SIG-M5 (cell line): ENCODE results near the gene TFPI2.
"Not testable (repeated sequence)": the region's sequence is repeated elsewhere in the genome, so short reads cannot be mapped to it uniquely, and the experiment has no call there.

ENCODE experiments used
- DNase-seq: peaks from one replicate; lab custom pipeline; 2025; lab: John Stamatoyannopoulos, UW

The TFPI2 gene

GRCh38 chr7:93890464-93891068, at the start of gene TFPI2:
TSS of gene TFPI2 (minus strand) at chr7:93890753. CDS start at chr7:93890678, 75 bp downstream.
- no peak for DNase-seq

- no peak for DNase-seq
Measured at GRCh38 chr7:93938293-93938692, 47.7 kb upstream of the TFPI2 start.

- no peak for DNase-seq
Measured at GRCh38 chr7:93937818-93938217, 47.3 kb upstream of the TFPI2 start.

GRCh38 chr7:93935102-93935501, 44.5 kb upstream of the TFPI2 start:
- DNase-seq, result no peak

GRCh38 chr7:93933156-93933555, 42.6 kb upstream of the TFPI2 start:
- DNase-seq, result no peak

GRCh38 chr7:93931655-93932054, 41.1 kb upstream of the TFPI2 start:
- no peak for DNase-seq

GRCh38 chr7:93927585-93927984, 37.0 kb upstream of the TFPI2 start:
- no peak for DNase-seq

GRCh38 chr7:93926800-93927199, 36.2 kb upstream of the TFPI2 start:
- DNase-seq, result no peak

GRCh38 chr7:93923942-93924341, 33.4 kb upstream of the TFPI2 start:
- DNase-seq, result no peak

GRCh38 chr7:93923296-93923695, 32.7 kb upstream of the TFPI2 start:
- DNase-seq, result no peak

GRCh38 chr7:93921607-93922566, 31.3 kb upstream of the TFPI2 start, which contains the start of gene GNG11:
TSS of gene GNG11 (plus strand) at chr7:93921735. CDS start at chr7:93922138, 403 bp downstream.
- DNase-seq, result no peak

- no peak for DNase-seq
Measured at GRCh38 chr7:93921186-93921585, 30.6 kb upstream of the TFPI2 start.

- no peak for DNase-seq
Measured at GRCh38 chr7:93920496-93921182, 30.1 kb upstream of the TFPI2 start.

- DNase-seq, result not testable (repeated sequence)
Measured at GRCh38 chr7:93916315-93916714, 25.8 kb upstream of the TFPI2 start.

- DNase-seq, result not testable (repeated sequence)
Measured at GRCh38 chr7:93915888-93916287, 25.3 kb upstream of the TFPI2 start.

- not testable (repeated sequence) for DNase-seq
Measured at GRCh38 chr7:93915206-93915842, 24.8 kb upstream of the TFPI2 start.

- DNase-seq, result no peak
Measured at GRCh38 chr7:93914581-93915066, 24.1 kb upstream of the TFPI2 start.

- DNase-seq, result no peak
Measured at GRCh38 chr7:93913197-93913596, 22.6 kb upstream of the TFPI2 start.

- DNase-seq, result not testable (repeated sequence)
Measured at GRCh38 chr7:93911661-93912060, 21.1 kb upstream of the TFPI2 start.

GRCh38 chr7:93911242-93911641, 20.7 kb upstream of the TFPI2 start:
- DNase-seq, result not testable (repeated sequence)

GRCh38 chr7:93910076-93910994, 19.8 kb upstream of the TFPI2 start:
- no peak for DNase-seq
